ENCODE data around the gene FGF1.

DNA sequence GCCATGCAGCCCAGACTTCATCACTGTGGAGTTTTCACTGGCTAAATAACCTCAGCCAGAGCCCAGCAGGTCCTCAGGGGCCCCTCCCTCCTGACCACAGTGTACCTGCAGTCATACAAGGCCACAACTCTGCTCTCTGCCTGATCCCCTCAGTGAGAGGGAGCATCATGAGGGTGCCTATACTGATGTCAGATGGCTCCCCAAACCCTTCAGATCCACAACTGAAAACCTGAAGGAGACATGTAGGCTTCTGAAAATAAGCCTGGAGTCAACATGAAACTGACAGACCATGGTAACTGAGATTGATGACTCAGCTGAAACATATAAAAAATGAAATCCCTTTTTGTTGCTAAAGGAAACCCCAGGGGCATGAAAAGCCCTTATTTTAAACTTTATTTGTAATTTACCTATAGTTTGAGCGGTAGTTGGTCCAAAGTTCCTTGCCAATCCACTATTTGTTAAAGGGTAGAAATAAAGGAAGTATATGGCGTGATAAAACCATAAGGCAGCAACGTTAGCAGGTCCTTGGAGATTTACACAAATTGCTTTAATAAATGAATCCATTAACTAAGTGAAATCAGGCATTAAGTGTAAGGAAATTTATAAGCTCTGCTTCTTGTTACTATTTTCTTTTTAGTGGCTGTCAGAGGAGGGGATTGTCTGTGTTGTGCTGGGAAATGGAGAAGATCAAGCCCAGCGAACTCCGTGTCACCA lies 68.3 kb downstream of the FGF1 start:
- TF ChIP-seq ZFP3 (CRISPR knock-in tag; IDR thresholded peaks at IDR 0.05), result no peak
- no peak for TF ChIP-seq OSR1 (CRISPR knock-in tag; IDR thresholded peaks at IDR 0.05)
- no peak for TF ChIP-seq ZNF70 (CRISPR knock-in tag; IDR thresholded peaks at IDR 0.05)
- no peak for TF ChIP-seq ZFP30 (CRISPR knock-in tag; IDR thresholded peaks at IDR 0.05)
- TF ChIP-seq, protein P1, sequence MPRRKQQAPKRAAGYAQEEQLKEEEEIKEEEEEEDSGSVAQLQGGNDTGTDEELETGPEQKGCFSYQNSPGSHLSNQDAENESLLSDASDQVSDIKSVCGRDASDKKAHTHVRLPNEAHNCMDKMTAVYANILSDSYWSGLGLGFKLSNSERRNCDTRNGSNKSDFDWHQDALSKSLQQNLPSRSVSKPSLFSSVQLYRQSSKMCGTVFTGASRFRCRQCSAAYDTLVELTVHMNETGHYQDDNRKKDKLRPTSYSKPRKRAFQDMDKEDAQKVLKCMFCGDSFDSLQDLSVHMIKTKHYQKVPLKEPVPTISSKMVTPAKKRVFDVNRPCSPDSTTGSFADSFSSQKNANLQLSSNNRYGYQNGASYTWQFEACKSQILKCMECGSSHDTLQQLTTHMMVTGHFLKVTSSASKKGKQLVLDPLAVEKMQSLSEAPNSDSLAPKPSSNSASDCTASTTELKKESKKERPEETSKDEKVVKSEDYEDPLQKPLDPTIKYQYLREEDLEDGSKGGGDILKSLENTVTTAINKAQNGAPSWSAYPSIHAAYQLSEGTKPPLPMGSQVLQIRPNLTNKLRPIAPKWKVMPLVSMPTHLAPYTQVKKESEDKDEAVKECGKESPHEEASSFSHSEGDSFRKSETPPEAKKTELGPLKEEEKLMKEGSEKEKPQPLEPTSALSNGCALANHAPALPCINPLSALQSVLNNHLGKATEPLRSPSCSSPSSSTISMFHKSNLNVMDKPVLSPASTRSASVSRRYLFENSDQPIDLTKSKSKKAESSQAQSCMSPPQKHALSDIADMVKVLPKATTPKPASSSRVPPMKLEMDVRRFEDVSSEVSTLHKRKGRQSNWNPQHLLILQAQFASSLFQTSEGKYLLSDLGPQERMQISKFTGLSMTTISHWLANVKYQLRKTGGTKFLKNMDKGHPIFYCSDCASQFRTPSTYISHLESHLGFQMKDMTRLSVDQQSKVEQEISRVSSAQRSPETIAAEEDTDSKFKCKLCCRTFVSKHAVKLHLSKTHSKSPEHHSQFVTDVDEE (CRISPR knock-in tag; IDR thresholded peaks at IDR 0.05), result no peak
- no peak for TF ChIP-seq BACH2 (CRISPR knock-in tag; IDR thresholded peaks at IDR 0.05; ENCODE audit: borderline replicate concordance)
- no peak for TF ChIP-seq RARB (CRISPR knock-in tag; IDR thresholded peaks at IDR 0.05)
- TF ChIP-seq, protein P2, sequence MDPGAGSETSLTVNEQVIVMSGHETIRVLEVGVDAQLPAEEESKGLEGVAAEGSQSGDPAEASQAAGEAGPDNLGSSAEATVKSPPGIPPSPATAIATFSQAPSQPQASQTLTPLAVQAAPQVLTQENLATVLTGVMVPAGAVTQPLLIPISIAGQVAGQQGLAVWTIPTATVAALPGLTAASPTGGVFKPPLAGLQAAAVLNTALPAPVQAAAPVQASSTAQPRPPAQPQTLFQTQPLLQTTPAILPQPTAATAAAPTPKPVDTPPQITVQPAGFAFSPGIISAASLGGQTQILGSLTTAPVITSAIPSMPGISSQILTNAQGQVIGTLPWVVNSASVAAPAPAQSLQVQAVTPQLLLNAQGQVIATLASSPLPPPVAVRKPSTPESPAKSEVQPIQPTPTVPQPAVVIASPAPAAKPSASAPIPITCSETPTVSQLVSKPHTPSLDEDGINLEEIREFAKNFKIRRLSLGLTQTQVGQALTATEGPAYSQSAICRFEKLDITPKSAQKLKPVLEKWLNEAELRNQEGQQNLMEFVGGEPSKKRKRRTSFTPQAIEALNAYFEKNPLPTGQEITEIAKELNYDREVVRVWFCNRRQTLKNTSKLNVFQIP (CRISPR knock-in tag; IDR thresholded peaks at IDR 0.05; ENCODE audit: borderline replicate concordance, low read depth), result no peak
- no peak for TF ChIP-seq ARNTL (CRISPR knock-in tag; IDR thresholded peaks at IDR 0.05; ENCODE audit: borderline replicate concordance, low read depth)
- no peak for TF ChIP-seq GLIS3 (CRISPR knock-in tag; IDR thresholded peaks at IDR 0.05)
